Measurements from ENCODE around the gene PADI1.

GRCh38 chr1:17206196-17206595 lies 1.3 kb downstream of the PADI1 start:
- TF ChIP-seq CTCF (IDR thresholded peaks at IDR 0.05) (no peak), EP300 (IDR thresholded peaks at IDR 0.05) (no peak)
